GM12873 (cell line): Measurements from ENCODE around the gene TMEM106C.

ENCODE experiments used
- CTCF ChIP-seq: IDR thresholded peaks from 2 replicates; pipeline ENCODE4 v1.5.1; 2012; ENCODE audit warnings: low read depth, mild to moderate bottlenecking, moderate library complexity, low read length, control low read depth; ENCODE audit not compliant: insufficient read depth; ENCODE audit errors: missing control alignments

TMEM106C gene

GRCh38 chr12:47986832-47987231 is 23.4 kb downstream of the TMEM106C start:
- TF ChIP-seq CTCF, result no peak

GRCh38 chr12:47987411-47988072 is 24.1 kb downstream of the TMEM106C start:
- TF ChIP-seq CTCF, result no peak

GRCh38 chr12:47988073-47989022 is 25.0 kb downstream of the TMEM106C start:
- no peak for TF ChIP-seq CTCF

GRCh38 chr12:47989023-47989417 is 25.6 kb downstream of the TMEM106C start:
- no peak for TF ChIP-seq CTCF

GRCh38 chr12:47989666-47990065 is 26.3 kb downstream of the TMEM106C start:
- no peak for TF ChIP-seq CTCF

- TF ChIP-seq CTCF, result no peak
Observed at GRCh38 chr12:47990351-47991105, 27.1 kb downstream of the TMEM106C start.
